ENCODE results near the gene CHRNA1. TPM values are rescaled to one million over a fixed set of nuclear protein-coding genes. Genes with fewer than 3 reads are reported as not detected.

The CHRNA1 gene
- total RNA-seq, 2 donors from 2014 or later, result not detected

GRCh38 chr2:174771631-174772471 is 7.6 kb upstream of the CHRNA1 start:
- no peaks in the 10 kb centered on the region for H3K9me3 Mint-ChIP-seq
- H3K4me3 ChIP-seq (ENCODE audit: low read length), result no peak overlapping the region

GRCh38 chr2:174771136-174771535 is 6.9 kb upstream of the CHRNA1 start:
- DNase-seq, result peak; percentile 32
- H3K4me3 ChIP-seq (ENCODE audit: low read length), result no peak overlapping the region
- H3K9me3 Mint-ChIP-seq, result no peaks in the 10 kb centered on the region
- H3K4me1 Mint-ChIP-seq, result peaks cover 15% of the 10 kb centered on the region
- no peaks in the 10 kb centered on the region for H3K36me3 Mint-ChIP-seq (ENCODE audit: low read depth)
- H3K9me3 ChIP-seq (ENCODE audit: control insufficient read depth, low read length), result no peaks in the 10 kb centered on the region
- TF ChIP-seq, protein P1, sequence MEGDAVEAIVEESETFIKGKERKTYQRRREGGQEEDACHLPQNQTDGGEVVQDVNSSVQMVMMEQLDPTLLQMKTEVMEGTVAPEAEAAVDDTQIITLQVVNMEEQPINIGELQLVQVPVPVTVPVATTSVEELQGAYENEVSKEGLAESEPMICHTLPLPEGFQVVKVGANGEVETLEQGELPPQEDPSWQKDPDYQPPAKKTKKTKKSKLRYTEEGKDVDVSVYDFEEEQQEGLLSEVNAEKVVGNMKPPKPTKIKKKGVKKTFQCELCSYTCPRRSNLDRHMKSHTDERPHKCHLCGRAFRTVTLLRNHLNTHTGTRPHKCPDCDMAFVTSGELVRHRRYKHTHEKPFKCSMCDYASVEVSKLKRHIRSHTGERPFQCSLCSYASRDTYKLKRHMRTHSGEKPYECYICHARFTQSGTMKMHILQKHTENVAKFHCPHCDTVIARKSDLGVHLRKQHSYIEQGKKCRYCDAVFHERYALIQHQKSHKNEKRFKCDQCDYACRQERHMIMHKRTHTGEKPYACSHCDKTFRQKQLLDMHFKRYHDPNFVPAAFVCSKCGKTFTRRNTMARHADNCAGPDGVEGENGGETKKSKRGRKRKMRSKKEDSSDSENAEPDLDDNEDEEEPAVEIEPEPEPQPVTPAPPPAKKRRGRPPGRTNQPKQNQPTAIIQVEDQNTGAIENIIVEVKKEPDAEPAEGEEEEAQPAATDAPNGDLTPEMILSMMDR (conservative IDR thresholded peaks at IDR 0.05), result no peak
- no peaks in the 10 kb centered on the region for H3K27me3 Mint-ChIP-seq (ENCODE audit: insufficient read depth)
- H3K36me3 ChIP-seq (ENCODE audit: control insufficient read depth, insufficient read depth, low read length), result no peaks in the 10 kb centered on the region
- no peaks in the 10 kb centered on the region for H3K27me3 ChIP-seq (ENCODE audit: control insufficient read depth, insufficient read depth, low read length, poor library complexity, severe bottlenecking)
- WGBS, 2 experiments (ENCODE audit: insufficient coverage in 1 of 2, insufficient read length in 1 of 2), result 62% methylated on average over 3 of the region's 3 CpGs; no CpG with 5 or more reads in 1 of the 2 experiments
- no peak overlapping the region for H3K9ac ChIP-seq (ENCODE audit: extremely low read depth, low read length, poor library complexity, severe bottlenecking)
- no peak overlapping the region for H3K27ac ChIP-seq (ENCODE audit: low read depth, low read length)
- H3K4me1 ChIP-seq (ENCODE audit: control insufficient read depth, insufficient read depth, low read length), result peaks cover 6% of the 10 kb centered on the region
- H3K27ac Mint-ChIP-seq, result no peak overlapping the region
- no peak overlapping the region for H3K4me3 Mint-ChIP-seq

More at GRCh38 chr2:174771631-174772471, 7.6 kb upstream of the CHRNA1 start:
- no peaks in the 10 kb centered on the region for H3K27me3 ChIP-seq (ENCODE audit: control insufficient read depth, insufficient read depth, low read length, poor library complexity, severe bottlenecking)
- no peak overlapping the region for H3K4me3 Mint-ChIP-seq
- H3K9me3 ChIP-seq (ENCODE audit: control insufficient read depth, low read length), result no peaks in the 10 kb centered on the region
- H3K36me3 ChIP-seq (ENCODE audit: control insufficient read depth, insufficient read depth, low read length), result no peaks in the 10 kb centered on the region
- H3K27ac Mint-ChIP-seq, result peak overlapping the region; percentile 89
- no peaks in the 10 kb centered on the region for H3K36me3 Mint-ChIP-seq (ENCODE audit: low read depth)
- DNase-seq, result peak; percentile 95
- peak overlapping the region; percentile 79 for H3K27ac ChIP-seq (ENCODE audit: low read depth, low read length)
- H3K4me1 ChIP-seq (ENCODE audit: control insufficient read depth, insufficient read depth, low read length), result peaks cover 6% of the 10 kb centered on the region
- 23 to 29% methylated on average over 12 to 14 of the region's 14 CpGs for WGBS, 2 experiments (ENCODE audit: insufficient coverage in 1 of 2, insufficient read length in 1 of 2)
- TF ChIP-seq, protein P1 (conservative IDR thresholded peaks at IDR 0.05), result peak; percentile 90
- no peak overlapping the region for H3K9ac ChIP-seq (ENCODE audit: extremely low read depth, low read length, poor library complexity, severe bottlenecking)
- H3K27me3 Mint-ChIP-seq (ENCODE audit: insufficient read depth), result no peaks in the 10 kb centered on the region
- peaks cover 19% of the 10 kb centered on the region for H3K4me1 Mint-ChIP-seq

GRCh38 chr2:174768557-174768956 is 4.3 kb upstream of the CHRNA1 start:
- H3K27me3 Mint-ChIP-seq (ENCODE audit: insufficient read depth), result no peaks in the 10 kb centered on the region
- Histone ChIP-seq H3K27me3 (ENCODE audit: control insufficient read depth, insufficient read depth, low read length, poor library complexity, severe bottlenecking) (no peaks in the 10 kb centered on the region), H3K27ac (ENCODE audit: low read depth, low read length) (no peak overlapping the region), H3K4me1 (ENCODE audit: control insufficient read depth, insufficient read depth, low read length) (peaks cover 6% of the 10 kb centered on the region), H3K36me3 (ENCODE audit: control insufficient read depth, insufficient read depth, low read length) (no peaks in the 10 kb centered on the region), H3K9ac (ENCODE audit: extremely low read depth, low read length, poor library complexity, severe bottlenecking) (no peak overlapping the region), H3K4me3 (ENCODE audit: low read length) (no peak overlapping the region), H3K9me3 (ENCODE audit: control insufficient read depth, low read length) (no peaks in the 10 kb centered on the region)
- DNase-seq, result no peak
- H3K27ac Mint-ChIP-seq, result no peak overlapping the region
- WGBS, 2 experiments (ENCODE audit: insufficient coverage in 1 of 2, insufficient read length in 1 of 2), result 87 to 91% methylated on average over 5 to 9 of the region's 9 CpGs
- no peaks in the 10 kb centered on the region for H3K36me3 Mint-ChIP-seq (ENCODE audit: low read depth)
- no peak overlapping the region for H3K4me3 Mint-ChIP-seq
- TF ChIP-seq, protein P1 (conservative IDR thresholded peaks at IDR 0.05), result peak; percentile 8
- H3K4me1 Mint-ChIP-seq, result peaks cover 15% of the 10 kb centered on the region
- no peaks in the 10 kb centered on the region for H3K9me3 Mint-ChIP-seq
